Thyroid gland (tissue), 4 donors: ENCODE data around the gene NOB1. TPM values are rescaled to one million over a fixed set of nuclear protein-coding genes. Genes with fewer than 3 reads are reported as not detected.

ENCODE experiments used
- DNase-seq, 2 donors: peaks; one replicate each; pipeline ENCODE4 v3.0.0-alpha.2; 2019
- H3K27ac ChIP-seq, 3 donors: fragments of 200-600 bp; sonication (generic); 1 replicate in 2 of 3; 2 replicates in 1 of 3; pipeline ENCODE4 v1.5.1; 2016 to 2019; ENCODE audit warnings: mild to moderate bottlenecking in 1 of 3, moderate library complexity in 1 of 3
- H3K27me3 ChIP-seq: fragments of 200-600 bp; sonication (generic); one replicate; pipeline ENCODE4 v1.5.1; 2019
- H3K36me3 ChIP-seq, 2 donors: fragments of 200-600 bp; sonication (generic); one replicate each; pipeline ENCODE4 v1.5.1; 2016 to 2019
- H3K4me1 ChIP-seq, 2 donors: fragments of 200-600 bp; sonication (generic); one replicate each; pipeline ENCODE4 v1.5.1; 2017 to 2019
- H3K4me3 ChIP-seq, 3 donors: fragments of 200-600 bp; sonication (generic); replicated peaks in 1 of 3; 1 replicate in 2 of 3; 2 replicates in 1 of 3; pipeline ENCODE4 v1.5.1; 2016; ENCODE audit warnings: mild to moderate bottlenecking in 1 of 3
- H3K9me3 ChIP-seq: fragments of 200-600 bp; sonication (generic); one replicate; pipeline ENCODE4 v1.5.1; 2017
- CTCF ChIP-seq, 6 experiments: fragments of 200-600 bp in 3 of 6; fragments of 450-650 bp in 3 of 6; sonication (generic) in 3 of 6; IDR thresholded peaks; one replicate each; pipeline ENCODE4 v1.5.1; 2016 to 2019; ENCODE audit warnings: antibody characterized with exemption in 6 of 6, mild to moderate bottlenecking in 2 of 6, inconsistent platforms in 1 of 6, moderate library complexity in 1 of 6
- POLR2A ChIP-seq, 2 donors: fragments of 450-650 bp; IDR thresholded peaks; one replicate each; pipeline ENCODE4 v1.6.1; 2017; ENCODE audit warnings: antibody characterized with exemption in 2 of 2, mild to moderate bottlenecking in 2 of 2, moderate library complexity in 1 of 2
- WGBS, 2 donors: methylation state at CpG; one replicate each; pipeline ENCODE4 v1.1.5; 2017; 5-methylcytosine and 5-hydroxymethylcytosine counted together
- intact Hi-C: fragments of 100-400 bp; cut with DNase I; formaldehyde crosslinking; loops from one replicate; pipeline ENCODE4 v1.15.1; 2023
- small RNA-seq: library from RNA; depleted of rRNA; stranded (forward); fragments of <200 nt; gene quantifications from one replicate; pipeline ENCODE3, GENCODE V24; 2016
- total RNA-seq, 4 donors: library from RNA; depleted of rRNA; stranded (reverse); fragments of >200 nt; gene quantifications; one replicate each; pipeline ENCODE4 v1.2.3, GENCODE V29; 2016

NOB1 gene
- total RNA-seq, 4 donors from 2014 or later, result 37.4 to 51.2 (median 43.1) TPM

- Histone ChIP-seq H3K27me3 (no peaks in the 10 kb centered on the region), H3K27ac (no peak overlapping the region), H3K4me1 (no peaks in the 10 kb centered on the region), H3K36me3 (peaks cover 37 to 44% of the 10 kb centered on the region in 2 donors), H3K9me3 (no peaks in the 10 kb centered on the region), H3K4me3 (no peak overlapping the region)
- no peak for DNase-seq
- intact Hi-C loops, result no loop called here
- 94 to 98% methylated on average over 4 of the region's 4 CpGs for WGBS, 2 donors
- TF ChIP-seq POLR2A (IDR thresholded peaks at IDR 0.05) (no peak), CTCF (IDR thresholded peaks at IDR 0.05) (no peak)
These were observed 62.5 kb downstream of the NOB1 start for GRCh38 chr16:69691980-69692911.

Small RNAs within 50 kb of the gene (small RNA-seq; reads per million reads assigned to genes)
- gene RF00091, result not detected

Other genes with a start within 250 kb of the NOB1 start
- 100 to 1,000 TPM in 2 of 4 donors, 10 to 100 TPM in 2; 76.1 to 122 (median 102) TPM for gene NFAT5, start 189.0 kb downstream of the NOB1 start, total RNA-seq
- 1,000 to 10,000 TPM in 1 of 4 donors, 100 to 1,000 TPM in 3; 321 to 1,811 (median 577) TPM for gene NQO1, start 28.4 kb downstream of the NOB1 start, total RNA-seq
- gene WWP2, start 7.4 kb upstream of the NOB1 start, total RNA-seq, result 10 to 100 TPM; 35.9 to 72.1 (median 47.7) TPM
- 1 to 10 TPM in 2 of 4 donors, under 1 TPM in 2; 0.67 to 1.8 (median 1.3) TPM for gene CLEC18A, start 196.4 kb upstream of the NOB1 start, total RNA-seq